Activated CD4-positive, alpha-beta T cell treated with anti-CD3 and anti-CD28 coated beads, Interleukin-2, Interleukin-4, amounts not matched to agents 100 ng/mL and 50 ng/mL, durations not matched to agents 16 hours and 8 hours (primary cell): ENCODE results near the gene BBS4.
"Not testable (repeated sequence)": the region's sequence is repeated elsewhere in the genome, so short reads cannot be mapped to it uniquely, and the experiment has no call there.

Experiments
- DNase-seq: peaks from one replicate; pipeline ENCODE4 v3.0.0-alpha.2; 2020; ENCODE audit warnings: low spot score

BBS4 gene

DNA sequence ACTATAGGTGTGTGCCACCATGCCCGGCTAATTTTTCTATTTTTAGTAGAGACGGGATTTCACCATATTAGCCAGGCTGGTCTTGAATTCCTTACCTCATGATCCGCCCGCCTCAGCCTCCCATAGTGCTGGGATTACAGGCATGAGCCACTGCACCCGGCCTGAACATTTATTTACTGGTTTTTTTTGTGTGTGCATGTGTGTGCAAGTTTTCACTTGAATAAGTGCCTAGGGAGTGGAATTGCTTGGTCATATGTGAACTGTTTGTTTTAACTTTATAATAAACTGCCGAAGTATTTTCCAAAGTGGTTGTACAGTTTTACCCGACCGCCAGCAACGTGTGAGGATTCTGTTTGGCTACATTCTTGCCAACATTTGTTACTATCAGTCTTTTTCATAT is 14.1 kb downstream of the BBS4 start:
- DNase-seq: no peak

DNA sequence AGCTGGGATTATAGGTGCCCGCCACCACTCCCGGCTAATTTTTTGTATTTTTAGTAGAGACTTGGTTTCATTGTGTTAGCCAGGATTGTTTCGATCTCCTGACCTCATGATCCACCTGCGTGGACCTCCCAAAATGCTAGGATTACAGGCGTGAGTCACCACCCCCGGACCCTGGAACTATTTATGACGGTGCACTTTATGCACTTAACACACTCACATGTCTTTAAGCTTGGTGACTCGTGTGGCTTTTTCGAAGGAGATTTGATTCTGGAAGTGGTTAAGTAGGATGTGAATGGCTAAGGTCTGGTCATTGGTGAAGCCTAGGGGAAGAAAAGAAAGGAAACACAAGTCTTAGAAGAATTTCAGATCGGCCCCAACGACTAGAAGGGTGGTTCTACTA is 20.3 kb downstream of the BBS4 start:
- no peak for DNase-seq

DNA sequence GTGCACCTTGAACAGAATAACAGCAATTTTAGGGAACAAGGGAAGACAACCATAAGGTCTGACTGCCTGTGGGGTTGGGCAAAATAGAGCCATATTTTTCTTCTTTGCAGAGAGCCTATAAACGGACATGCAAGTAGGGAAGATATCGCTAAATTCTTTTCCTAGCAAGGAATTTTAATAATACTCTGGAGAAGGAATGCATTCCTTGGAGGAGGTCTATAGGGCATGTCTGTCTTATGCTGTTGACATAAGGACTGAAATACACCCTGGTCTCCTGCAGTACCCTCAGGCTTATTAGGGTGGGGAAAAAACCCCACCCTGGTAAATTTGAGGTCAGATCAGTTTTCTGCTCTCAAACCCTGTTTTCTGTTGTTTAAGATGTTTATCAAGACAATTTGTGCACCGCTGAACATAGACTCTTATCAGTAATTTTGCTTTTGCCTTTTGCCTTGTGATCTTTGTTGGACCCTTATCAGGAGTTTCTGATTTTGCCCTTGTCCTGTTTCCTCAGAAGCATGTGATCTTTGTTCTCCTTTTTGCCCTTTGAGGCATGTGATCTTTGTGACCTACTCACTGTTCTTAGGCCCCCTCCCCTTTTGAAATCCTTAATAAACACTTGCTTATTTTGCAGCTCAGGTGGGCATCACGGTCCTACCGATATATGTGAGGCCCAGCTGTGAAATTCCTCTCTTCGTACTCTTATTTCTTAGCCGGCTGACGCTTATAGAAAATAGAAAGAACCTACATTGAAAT is 22.7 kb downstream of the BBS4 start:
- not testable (repeated sequence) for DNase-seq

DNA sequence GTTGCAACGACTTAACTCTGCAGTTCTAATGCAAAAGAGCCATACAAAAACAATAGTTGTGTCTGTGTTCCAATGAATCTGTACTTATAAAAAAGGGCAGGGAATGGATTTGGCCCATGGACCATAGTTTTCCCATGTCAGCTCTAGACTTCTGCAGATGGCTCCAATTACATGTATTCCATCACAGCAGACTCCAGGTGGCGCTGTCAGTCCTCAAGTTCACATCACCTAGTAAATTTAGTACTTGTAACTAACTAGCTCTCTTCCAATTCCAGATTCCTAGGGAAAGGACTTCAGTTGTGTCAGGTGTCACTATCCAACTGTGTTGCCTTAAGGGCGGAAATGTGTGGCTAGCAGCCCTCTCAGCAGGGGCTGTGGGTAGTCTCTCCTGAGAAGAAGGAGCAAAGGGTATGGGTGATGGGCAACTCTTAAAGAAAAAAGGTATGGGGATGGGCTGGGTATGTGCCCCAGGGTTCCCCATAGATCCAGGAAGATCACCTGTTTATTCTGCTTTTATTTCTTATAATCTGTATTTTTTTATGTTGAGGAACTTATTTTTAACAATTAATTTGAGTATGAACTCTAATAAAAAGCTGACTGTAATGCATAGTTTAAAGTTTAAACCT is 36.2 kb downstream of the BBS4 start:
- peak; percentile 66 for DNase-seq

DNA sequence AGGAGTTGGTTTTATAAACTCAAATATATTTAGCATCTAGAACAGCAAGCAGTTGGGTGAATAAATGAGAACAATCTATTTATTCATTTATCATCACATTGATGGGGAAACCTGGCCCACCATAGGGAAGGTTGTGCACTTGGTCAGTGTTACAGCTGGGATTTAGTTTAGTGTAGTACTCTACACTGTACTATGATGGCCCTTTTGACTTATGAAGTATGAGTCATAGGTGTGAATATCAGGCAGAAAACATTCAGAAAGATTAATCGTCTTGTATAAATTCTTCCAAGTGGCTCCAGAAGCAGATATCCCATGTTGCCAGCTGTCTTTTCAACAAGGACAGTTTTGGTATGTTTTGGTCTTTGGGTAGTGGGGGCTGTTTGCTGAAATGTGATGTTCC is 38.0 kb downstream of the BBS4 start:
- DNase-seq: no peak

DNA sequence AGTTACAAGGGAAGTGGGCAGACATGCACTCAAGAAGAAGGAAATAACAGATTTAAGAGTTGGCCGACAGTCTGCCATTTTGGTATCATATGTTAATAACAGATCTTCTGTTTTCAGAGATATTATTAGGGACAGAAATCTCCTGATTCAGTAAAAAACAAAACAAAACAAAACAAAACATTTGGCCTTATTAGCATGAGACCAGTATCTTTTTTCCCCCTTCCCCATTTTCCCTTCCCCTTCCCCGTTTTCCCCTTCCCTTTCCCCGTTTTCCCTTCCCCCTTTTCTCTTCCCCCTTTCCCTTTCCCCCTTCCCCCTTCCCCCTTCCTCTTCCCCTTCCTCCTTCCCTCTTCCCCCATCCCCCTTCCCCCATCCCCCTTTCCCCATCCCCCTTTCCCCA is 39.4 kb downstream of the BBS4 start:
- no peak for DNase-seq

DNA sequence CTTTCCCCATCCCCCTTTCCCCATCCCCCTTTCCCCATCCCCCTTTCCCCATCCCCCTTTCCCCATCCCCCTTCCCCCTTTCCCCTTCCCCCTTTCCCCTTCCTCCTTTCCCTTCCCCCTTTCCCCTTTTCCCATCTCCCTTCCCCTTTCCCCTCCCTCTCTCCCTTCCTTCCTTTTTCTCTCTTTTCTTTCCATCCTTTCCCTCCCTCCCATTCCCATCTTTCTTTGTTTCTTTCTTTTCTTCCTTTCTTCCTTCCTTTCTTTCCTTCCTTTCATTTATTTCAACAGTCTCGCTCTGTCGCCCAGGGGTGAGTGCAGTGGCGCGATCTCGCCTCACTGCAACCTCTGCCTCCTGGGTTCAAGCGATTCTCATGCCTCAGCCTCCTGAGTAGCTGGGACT is 39.8 kb downstream of the BBS4 start:
- DNase-seq: not testable (repeated sequence)

DNA sequence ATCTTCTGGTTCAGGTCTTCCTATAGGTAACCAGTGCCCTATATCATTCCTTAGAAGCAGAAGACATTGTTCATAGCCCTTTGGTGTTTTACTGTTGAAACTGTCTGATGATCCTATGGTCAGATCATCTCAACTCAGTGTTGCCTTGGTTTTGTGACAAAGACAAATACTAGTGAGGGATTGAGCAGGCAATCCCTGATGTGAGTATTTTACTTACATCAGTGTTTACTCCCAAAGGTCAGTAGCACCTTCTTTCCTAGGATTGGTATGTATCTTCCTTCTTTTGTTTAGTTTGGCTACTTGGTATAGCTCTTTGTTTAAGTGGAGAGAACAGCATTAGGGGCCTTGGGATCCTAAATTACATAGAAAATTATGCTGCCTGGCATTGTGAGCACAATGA is 41.1 kb downstream of the BBS4 start:
- no peak for DNase-seq

DNA sequence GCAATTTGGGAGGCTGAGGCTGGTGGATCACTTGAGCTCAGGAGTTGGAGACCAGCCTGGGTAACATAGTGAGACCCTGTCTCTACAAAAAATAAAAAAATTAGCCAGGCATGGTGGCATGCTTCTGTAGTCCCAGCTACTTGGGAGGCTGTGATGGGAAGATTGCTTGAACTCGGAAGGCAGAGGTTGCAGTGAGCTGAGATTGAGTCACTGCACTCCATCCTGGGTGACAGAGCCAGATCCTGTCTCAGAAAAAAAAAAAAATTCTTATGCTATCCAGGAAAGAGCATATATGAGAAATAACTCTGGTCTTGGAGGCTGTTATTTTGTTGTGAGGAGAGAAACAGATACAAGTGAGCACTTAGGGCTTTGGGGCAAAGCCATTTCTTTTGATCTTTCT is 42.2 kb downstream of the BBS4 start:
- not testable (repeated sequence) for DNase-seq

DNA sequence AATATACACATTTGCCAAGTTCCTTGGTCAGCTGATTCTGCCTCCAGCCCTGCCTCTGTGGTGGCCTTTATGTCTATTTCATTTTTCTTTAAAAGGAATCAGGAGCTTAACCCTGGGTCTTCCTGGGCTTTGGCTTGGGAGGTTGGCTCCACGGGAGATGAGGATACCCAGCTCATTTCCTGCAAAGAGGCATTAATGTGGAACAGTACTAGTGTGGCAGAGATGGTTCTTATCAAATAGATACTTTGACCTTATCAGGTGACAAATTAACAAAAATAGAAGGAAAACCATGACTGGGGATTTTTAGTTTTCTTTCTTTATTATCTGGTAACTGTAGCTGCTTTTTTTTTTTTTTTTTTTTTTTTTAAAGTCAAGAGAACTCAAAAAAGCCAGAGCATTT is 42.8 kb downstream of the BBS4 start:
- DNase-seq: no peak

DNA sequence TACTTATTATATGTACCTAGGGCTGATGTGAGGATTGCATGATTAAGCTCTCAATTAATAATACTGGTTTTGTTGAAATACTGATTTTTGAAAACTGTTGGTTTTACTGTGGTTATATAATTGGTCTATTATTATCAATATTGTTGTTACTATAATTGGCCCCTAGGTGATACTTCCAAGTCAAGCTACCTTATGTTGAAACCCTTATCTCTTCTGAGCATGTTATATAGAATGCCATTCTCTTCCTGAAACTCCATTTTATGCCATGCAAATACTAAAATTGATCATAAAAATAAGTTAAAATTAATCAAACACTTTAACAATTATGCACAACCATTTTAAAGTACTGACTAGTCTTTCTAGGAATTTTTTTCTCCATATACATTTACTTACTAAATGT is 46.1 kb downstream of the BBS4 start:
- no peak for DNase-seq

DNA sequence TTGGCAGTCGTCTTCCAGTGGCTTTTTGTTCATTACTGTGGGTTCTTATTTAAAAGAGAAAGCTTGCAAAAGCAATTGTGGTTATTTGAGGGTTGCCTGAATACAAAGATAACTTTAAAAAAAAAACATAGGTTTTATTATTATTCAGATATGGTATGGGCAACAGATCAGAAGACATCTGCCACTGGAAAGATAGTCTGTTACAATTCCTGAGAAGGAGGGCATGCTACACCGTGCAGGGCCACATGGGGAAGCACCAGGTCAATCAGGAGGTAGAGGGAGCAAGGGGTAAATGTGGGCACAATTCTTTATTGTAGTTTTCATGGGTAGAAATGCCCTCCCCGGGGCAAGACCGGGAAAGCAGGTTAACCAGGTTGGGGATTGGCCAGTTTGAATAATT is 46.5 kb downstream of the BBS4 start:
- no peak for DNase-seq

DNA sequence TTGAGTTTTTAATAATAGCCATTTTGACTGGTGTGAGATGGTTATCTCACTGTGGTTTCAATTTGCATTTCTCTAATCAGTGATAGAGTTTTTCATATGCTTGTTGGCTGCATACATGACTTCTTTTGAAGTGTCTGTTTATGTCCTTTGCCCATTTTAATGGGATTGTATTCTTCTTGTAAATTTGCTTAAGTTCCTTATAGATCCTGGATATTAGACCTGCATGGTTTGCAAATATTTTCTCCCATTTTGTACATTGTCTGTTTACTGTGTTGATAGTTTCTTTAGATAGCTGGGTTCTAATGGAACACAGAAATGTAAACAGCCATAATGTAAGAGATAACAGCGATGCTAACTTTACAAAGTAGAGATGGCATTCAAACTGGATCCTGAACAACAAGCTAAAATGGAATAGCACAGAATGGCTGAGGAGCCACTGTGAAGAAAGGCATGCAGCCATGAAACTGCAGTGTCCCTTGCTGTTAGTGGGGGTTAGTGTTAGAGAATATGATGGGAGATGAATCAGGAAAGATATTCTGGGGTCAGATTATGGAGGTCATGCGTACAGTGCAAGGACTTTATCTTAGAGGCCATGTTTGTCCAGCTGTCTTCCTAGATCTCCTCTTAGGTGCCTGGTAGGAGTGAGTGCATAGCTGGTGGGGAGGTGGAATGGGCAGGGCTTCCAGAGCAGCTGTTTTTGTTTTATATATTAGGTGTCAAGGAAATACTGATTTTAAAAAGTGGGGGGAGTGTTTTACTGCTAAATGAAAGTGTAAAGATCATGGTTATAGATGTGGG is 48.1 kb downstream of the BBS4 start:
- no peak for DNase-seq

DNA sequence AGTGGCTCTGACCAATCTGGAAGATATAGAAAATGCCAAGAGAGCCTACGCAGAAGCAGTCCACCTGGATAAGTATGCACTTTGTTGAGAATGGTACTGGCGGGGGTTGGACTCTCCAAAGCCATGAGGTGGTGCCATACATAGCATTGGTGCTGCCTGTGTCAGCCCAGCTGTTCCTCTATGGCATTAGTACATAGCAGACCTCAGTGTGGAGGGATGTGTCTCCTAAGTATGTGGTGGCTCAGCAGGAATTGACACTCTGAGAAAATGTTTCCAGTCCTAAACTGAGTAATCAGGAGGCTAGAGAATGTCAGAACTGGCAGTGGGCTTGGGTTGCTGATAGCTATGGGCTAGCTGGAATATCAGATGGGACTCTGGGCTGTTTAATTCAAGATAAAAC is 49.1 kb downstream of the BBS4 start:
- no peak for DNase-seq

DNA sequence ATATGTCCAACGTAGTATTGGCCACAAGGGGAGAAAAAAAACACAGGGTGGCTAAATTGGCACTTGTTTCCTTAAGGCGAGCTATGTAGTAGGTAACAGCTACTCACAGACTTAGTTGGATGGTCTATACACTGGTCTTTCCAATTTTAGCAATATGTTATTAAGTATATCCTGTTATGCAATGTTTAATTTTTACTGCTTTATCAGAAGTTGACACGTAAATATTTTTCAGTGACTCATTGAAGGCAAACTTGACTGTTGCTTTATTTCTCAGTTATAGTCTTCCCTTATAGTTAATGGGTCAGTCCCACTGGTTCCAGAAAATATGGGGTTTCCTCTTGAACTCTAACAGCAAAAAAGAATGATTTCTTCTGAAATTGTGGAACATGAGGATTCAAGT is 51.1 kb downstream of the BBS4 start:
- no peak for DNase-seq

DNA sequence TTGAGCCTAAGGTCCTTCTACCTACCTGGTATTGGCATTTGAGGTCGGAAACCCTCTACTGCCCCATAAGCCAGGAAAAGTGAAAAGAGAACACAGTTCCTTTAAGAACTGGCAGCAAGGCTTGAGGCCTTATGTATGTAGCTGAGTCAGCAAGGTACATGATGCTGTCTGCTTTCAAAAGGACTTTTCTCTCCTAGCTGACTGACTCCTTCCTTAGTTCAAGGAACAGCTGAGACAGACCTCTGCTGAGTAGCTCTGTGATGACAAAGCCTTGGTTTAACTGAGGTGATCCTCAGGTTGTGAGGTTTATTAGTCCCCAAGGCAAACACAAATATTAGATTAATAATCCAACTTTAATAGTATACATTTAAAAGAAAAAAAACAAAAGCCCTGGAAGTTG is 51.7 kb downstream of the BBS4 start:
- DNase-seq: no peak

DNA sequence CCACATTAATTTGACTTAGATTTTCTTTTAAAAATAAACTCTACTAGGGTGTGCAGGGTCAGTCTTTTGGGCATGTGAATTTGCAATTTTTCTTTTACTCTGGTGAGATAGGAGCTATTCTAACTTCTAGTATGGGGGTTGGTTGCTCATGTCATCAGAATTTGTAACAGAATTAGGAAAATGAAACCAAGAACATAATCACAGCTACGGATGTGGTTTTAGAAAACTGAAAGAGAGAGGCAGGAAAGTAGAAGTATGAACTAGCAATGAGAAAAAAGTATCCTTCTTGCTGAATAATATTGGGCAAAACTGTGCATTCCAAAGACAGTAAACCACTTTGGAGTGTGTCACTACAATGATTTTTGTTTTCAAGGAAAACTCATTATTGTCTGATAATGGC is 54.2 kb downstream of the BBS4 start:
- peak; percentile 66 for DNase-seq

DNA sequence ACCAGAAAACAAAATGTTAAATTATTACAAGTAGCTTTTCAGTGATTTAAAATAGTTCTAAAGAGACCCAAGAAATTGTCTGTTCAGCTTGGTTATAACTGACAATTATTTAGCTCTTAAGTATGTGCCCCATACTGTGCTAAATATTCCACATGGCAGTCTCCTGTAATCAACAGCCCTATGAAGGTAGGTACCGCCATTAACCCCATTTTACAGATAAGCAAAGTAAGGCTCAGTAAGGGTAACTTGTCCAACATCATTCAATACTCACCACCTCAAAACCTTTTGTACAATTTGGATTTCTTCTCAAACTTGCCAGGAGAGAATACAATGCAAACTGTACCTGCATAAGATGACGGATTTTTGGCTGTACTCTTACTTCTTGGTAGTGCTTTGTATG is 63.7 kb downstream of the BBS4 start:
- DNase-seq: no peak

DNA sequence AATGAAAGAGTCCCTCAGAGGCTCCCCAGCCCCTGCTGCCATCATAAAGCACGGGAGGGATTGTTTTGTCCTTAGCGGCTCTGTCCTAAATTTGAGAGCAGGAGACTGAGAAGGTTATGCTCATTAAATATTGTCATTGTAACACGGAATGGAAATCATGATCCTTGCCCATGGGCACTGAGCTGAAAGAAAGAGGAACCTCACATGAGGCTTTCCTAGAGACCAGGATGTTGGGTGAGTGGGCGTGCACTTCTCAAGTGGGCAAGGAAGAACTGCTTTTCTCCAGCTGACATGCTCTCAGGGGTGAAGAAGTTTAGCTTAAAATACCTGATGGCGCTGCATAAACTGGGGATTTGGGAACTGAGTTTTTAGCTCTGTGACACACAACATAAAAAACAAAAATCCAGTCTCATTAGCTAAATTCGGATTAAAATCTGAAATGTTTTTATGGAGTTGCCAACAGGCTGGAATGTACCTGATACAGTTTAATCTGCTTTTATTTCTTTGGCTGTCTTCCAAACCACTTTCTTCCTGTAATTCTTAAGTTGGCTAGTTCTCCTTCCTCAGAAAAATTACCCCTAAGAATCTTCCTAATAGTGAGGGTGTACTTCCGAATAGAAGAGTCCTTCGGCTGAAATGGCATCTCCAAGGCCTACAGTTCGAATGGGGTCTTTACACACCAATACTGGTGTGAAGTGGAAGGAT is 65.9 kb downstream of the BBS4 start:
- no peak for DNase-seq

DNA sequence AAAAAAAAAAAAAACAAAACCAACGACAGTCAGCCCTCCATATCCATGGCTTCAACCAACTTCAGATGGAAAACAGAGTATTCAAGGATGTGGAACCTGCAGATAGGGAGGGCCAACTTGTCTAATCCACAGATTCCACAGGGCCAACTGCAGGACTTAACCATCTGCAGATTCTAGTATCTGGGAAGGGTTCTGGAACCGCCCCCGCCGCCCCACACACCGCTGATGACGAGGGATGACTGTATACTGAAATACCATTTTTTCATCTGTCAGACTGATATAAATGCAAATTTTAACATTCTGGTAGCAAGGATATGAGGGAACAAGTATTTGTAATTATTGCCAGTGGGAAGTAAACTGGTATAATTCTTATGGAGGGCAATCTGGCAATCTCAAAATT is 68.1 kb downstream of the BBS4 start:
- DNase-seq: no peak

DNA sequence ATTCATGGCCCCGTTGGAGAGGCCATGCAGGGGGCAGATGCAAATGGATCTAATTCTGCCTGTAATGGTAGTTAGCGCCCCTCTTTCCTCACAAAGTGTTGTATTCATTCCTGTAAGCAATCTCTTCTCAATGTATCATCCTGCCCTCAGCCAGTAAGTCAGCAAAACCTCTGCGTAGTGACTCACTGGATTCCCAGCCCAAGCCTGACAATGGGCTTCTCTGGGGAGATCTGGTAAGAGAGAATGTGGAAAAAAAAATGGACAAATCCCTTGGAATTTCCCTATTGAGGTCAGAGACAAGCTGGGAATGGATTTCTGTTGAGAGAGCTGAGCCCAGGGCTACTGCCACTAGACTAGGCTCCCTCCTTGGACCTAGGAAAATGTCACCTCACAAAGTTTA is 72.2 kb downstream of the BBS4 start:
- DNase-seq: no peak

DNA sequence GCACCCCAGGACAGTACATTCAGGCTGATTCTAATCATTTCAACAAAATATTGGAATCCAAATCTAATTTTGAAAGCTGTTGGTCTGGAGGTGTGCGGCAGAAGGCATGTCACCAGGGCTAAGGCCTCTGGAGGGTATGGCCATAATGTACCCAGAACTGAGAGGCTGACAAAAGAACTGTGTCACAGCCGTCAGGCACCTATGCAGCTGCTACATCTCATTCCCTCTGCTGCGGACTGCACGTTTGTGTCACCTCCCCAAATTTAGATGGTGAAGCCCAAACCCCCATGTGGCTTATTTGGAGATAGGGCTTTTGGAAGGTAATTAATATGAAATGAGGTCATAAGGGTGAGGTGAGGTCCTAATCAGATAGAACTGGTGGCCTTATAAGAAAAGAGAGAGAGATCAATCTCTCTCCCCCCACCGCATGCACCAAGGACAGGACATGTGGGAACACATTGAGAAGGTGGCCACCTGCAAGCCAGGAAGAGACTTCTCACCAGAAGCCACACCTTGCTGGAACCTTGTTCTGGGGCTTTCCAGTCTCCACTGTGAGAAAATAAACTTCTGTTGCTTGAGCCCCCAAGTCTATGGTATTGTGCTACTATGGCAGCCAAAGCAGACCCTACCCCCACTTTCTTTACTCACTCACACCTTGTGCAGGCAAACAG is 74.7 kb downstream of the BBS4 start:
- DNase-seq: no peak
